ENCODE data around the gene PRPF6.
"Not testable (repeated sequence)": the region's sequence is repeated elsewhere in the genome, so short reads cannot be mapped to it uniquely, and the experiment has no call there.

PRPF6 gene

DNA sequence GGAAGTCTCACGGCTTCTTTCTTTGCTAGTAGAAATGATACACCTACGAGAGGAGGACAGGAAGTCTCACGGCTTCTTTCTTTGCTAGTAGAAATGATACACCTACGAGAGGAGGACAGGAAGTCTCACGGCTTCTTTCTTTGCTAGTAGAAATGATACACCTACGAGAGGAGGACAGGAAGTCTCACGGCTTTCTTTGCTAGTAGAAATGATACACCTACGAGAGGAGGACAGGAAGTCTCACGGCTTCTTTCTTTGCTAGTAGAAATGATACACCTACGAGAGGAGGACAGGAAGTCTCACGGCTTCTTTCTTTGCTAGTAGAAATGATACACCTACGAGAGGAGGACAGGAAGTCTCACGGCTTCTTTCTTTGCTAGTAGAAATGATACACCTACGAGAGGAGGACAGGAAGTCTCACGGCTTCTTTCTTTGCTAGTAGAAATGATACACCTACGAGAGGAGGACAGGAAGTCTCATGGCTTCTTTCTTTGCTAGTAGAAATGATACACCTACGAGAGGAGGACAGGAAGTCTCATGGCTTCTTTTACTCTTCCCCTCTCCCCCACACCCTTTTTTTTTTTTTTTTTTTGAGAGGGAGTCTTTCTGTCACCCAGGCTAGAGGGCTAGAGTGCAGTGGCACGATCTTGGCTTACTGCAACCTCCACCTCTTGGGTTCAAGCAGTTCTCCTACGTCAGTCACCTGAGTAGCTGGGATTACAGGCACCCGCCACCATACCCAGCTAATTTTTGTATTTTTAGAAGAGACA, 31.6 kb downstream of the PRPF6 start:
- not testable (repeated sequence) for DNase-seq

- no peak for DNase-seq
Observed at GRCh38 chr20:64015635-64016034, 34.7 kb downstream of the PRPF6 start.

DNA sequence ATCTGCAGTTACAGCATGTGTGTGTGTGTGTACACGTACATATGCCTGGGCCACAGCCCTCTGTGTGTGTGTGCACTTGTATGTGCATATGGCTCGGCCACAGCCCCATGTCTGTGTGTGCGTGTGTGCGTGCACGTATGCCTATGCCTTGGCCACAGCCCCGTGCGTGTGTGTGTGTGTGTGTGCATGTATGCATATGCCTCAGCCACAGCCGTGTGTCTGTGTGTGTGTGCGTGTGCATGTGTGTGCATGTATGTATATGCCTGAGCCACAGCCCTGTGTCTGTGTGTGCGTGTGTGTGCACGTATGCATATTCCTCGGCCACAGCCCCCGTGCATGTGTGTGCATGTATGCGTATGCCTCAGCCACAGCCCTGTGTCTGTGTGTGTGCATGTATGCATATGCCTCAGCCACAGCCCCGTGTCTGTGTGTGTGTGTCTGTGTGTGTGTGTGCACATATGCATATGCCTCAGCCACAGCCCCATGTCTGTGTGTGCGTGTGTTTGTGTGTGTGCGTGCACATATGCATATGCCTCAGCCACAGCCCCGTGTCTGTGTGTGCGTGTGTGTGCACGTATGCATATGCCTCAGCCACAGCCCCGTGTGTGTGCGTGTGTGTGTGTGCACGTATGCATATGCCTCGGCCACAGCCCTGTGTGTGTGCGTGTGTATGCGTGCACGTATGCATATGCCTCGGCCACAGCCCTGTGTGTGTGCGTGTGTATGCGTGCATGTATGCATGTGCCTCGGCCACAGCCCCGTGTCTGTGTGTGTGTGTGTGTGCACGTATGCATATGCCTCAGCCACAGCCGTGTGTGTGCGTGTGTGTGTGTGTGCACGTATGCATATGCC, 40.4 kb downstream of the PRPF6 start:
- no peak for DNase-seq

DNA sequence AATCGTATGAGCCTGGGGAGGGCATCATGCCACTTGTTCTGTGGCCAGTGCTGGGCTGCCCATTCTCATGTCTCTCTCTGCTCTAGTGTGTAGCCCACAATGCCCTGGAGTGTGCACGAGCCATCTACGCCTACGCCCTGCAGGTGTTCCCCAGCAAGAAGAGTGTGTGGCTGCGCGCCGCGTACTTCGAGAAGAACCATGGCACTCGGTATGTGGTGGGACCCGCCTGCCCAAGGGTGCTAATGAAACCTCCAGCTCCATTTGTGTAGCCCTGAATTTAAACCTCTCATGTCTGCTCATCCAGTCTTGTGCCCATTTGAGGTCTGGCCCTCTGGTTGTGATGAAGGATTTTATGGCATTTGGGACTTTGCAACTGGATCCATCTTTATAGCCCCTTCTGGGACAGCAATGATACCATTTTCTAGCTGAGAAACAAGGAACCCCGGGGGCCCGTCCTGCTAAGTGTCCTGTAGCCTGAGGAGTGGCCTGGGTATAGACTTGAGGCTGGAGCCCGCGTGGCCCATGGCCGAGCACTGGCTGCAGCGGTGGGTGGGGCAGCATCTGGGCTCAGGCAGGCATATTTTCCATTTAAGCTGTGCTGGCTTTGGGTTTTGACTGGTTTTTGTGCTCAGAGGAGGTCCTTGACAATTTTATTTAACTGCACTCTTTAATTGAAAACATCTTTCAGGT, 41.9 kb downstream of the PRPF6 start:
- no peak for DNase-seq

DNA sequence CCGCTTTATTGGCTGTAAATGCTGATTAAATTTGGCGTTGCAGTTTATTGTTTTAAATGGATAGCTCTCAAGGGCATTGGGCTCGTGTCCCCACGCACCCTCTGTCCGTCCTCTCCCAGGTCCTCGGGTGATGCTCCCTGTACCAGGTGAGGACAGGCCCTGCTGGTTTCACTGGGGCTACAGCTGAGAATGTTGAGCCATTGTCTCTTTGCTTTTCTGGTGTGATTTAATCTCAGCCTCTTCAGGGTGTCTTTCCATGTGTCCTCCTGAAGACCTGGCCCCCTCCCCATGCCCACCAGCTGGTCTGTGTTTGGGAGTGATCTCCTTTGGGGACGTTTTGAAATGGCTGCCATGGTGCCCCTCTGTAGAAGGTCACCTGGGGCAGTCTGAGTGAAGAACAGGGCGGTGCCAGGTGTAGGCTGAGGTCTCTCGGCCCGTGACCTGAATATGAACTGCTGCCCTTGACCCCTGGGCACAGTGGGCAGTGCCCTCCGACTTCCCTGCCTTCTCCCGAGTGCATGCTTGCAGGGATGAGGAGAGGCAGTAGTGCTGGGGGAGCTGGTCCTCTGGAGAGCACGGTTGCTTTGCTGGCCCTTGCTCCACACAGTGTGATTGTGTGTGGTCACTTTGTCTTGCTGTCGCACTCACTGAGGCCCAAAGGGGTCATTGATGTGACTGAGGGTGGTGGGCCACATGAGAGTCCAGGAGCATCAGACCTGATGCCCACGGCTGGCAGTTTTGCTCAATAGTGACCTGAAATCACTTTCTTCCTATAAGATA, 42.6 kb downstream of the PRPF6 start:
- DNase-seq, result no peak

GRCh38 chr20:64024141-64024990, 43.4 kb downstream of the PRPF6 start:
- no peak for DNase-seq

GRCh38 chr20:64025101-64025825, 44.3 kb downstream of the PRPF6 start:
- no peak for DNase-seq

GRCh38 chr20:64025826-64026412, 45.0 kb downstream of the PRPF6 start:
- DNase-seq, result no peak

DNA sequence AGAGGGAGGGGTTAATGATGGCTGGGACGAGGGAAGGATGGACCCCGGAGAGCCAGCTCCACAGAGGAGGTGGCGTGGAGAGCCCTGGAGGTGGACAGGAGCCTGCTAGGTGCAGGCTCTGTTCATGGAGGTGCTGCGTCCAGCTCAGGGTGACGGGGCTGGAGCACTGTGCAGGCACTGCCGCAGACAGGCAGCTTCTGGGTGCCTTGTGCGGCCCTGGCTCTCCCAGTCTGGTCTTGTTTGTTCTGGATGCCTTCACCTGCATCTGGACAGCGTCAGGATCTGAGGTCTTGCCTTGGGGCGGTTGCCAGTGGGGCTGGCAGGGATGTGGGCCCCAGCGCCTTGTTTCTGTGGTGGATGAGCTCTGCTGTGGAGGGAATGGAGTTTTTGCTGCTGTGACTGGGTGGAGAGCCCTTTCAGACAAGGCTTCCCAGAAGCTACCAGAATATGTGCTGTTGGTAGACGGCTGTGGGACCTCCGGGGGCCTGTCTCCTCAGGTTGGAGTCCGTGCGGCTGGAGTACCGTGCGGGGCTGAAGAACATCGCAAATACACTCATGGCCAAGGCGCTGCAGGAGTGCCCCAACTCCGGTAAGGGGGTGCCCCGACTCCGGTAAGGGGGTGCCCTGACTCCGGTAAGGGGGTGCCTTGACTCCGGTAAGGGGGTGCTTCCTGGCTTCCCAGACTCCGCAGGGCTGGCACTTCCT, 47.2 kb downstream of the PRPF6 start:
- DNase-seq, result no peak

DNA sequence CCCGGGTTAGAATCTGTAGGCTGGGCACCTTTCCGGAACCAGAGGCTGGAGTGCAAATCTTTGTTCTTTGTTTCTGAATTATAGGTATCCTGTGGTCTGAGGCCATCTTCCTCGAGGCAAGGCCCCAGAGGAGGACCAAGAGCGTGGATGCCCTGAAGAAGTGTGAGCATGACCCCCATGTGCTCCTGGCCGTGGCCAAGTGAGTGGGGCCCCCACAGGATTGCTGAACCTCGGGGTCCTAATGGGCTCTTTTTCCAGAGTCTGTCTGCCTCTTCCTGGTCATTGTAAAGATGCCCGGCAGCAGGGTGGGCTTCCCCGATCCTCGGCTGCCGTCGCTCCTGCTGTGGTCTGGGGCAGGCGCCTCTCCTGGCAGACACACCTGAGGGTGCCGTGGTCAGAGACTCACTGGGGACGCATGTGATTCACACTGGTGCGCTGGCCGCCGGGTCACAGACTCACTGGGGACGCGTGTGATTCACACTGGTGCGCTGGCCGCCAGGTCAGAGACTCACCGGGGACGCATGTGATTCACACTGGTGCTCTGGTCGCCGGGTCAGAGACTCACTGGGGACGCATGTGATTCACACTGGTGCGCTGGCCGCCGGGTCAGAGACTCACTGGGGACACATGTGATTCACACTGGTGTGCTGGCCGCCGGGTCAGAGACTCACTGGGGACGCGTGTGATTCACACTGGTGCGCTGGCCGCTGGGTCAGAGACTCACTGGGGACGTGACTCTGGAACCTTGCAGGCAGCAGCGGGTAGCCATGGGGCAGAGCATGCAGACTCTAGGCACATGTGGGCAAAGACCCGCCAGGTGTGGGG, 48.6 kb downstream of the PRPF6 start:
- DNase-seq, result no peak

DNA sequence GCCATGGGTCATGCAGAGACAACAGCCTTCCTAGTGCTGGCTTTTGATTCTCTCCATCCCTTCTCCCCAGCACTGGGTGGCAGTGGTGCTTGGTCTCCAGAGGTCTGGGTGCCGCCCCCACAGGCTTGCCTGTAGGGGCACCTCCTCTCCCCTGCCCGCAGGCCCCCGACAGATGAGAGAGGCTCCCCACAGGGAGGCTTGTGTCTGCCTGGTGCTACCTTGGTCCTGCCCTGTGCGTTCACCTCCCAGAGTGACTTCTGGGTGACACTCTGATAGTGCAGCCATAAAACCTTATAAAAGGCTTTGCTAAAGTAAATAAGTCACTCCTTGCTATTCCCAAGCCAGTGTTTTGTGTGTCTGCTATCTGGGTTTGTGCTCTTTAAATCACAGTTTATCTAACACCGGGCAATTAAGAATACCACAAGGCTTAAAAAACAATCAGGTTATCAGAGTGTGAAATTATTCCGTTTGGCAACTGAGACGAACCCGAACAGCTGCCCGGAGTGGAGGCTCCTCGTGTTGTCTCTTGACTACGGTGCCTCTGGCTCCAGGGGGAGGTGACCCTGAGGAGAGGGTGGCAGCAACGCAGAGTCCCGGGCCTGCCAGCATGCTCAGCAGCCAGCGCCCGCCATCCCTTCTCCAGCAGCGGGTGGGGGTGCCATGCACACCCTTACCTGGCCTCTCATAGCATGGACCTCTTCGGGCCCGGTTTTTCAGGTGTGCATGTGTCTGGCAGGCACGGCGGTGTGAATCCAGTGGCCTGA, 49.6 kb downstream of the PRPF6 start:
- DNase-seq, result no peak

- no peak for DNase-seq
Observed at GRCh38 chr20:64031822-64032314, 50.9 kb downstream of the PRPF6 start.

DNA sequence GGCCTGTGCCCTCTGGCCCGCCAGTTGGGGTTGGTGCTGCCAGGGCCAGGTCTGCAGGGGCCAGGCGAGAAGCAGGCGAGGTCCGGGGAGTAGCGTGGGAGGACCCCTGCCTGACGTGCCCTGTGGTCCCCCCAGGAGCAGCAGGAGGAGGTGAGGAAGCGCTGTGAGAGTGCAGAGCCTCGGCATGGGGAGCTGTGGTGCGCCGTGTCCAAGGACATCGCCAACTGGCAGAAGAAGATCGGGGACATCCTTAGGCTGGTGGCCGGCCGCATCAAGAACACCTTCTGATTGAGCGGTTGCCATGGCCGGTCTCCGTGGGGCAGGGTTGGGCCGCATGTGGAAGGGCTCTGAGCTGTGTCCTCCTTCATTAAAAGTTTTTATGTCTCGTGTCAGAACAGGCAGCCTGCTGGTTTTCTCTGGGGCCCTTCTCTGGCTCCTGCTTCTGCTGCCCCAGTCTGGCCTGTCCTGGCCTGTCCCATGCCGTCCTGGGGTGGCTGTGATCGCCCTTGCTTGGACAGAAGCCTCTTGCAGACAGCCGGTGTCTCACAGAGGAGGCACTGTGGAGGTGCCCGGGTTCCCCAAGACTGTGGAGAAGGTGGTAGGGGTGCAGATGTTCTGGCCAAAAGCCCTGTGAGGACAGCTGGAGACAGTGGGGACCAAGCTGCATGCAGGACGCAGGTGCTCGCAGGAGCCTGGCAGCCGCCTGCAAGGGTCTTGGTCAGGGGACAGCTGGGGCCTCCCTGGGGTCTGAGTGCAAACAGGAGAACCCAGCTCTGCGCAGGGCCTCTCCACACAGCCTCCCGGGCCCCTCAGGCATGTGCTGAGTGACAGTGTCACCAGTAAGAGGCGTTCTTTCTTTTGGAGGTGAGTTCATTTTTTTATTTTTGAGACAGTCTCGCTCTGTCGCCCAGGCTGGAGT, 52.0 kb downstream of the PRPF6 start:
- no peak for DNase-seq

- no peak for DNase-seq
Observed at GRCh38 chr20:64033981-64034493, 53.1 kb downstream of the PRPF6 start.

- DNase-seq, result no peak
Observed at GRCh38 chr20:64035066-64035932, 54.4 kb downstream of the PRPF6 start.

- no peak for DNase-seq
Observed at GRCh38 chr20:64035933-64036345, 55.0 kb downstream of the PRPF6 start, which contains the start of gene C20orf204. C20orf204 (plus strand) TSS chr20:64036182; CDS start chr20:64036324, 142 bp downstream.

All from NCI-H1694 (cell line).